Lower lobe of right lung (tissue), 2 donors: ENCODE results near the gene OPN1SW. TPM values are rescaled to one million over a fixed set of nuclear protein-coding genes. Genes with fewer than 3 reads are reported as not detected.

Experiments
- ATAC-seq, 2 donors: fragments of 200-7000 bp; cut with Tn5 transposase; one replicate each; pipeline ENCODE4 v1.9.1; 2020 to 2022; ENCODE audit warnings: mild to moderate bottlenecking in 2 of 2, moderate library complexity in 2 of 2
- DNase-seq: peaks from one replicate; pipeline ENCODE4 v3.0.0-alpha.2; 2020
- H3K27ac ChIP-seq: fragments of 200-600 bp; one replicate; pipeline ENCODE4 v1.8.0; 2022
- H3K27me3 ChIP-seq: fragments of 200-600 bp; one replicate; pipeline ENCODE4 v1.8.0; 2022; ENCODE audit warnings: low read depth
- H3K36me3 ChIP-seq: fragments of 200-600 bp; one replicate; pipeline ENCODE4 v1.8.0; 2022; ENCODE audit warnings: mild to moderate bottlenecking
- H3K4me1 ChIP-seq: fragments of 200-600 bp; one replicate; pipeline ENCODE4 v1.8.0; 2022
- H3K4me3 ChIP-seq: fragments of 200-600 bp; one replicate; pipeline ENCODE4 v1.8.0; 2022; ENCODE audit warnings: mild to moderate bottlenecking
- H3K9me3 ChIP-seq: fragments of 200-600 bp; one replicate; pipeline ENCODE4 v1.8.0; 2022
- CTCF ChIP-seq: fragments of 200-600 bp; IDR thresholded peaks from one replicate; pipeline ENCODE4 v1.8.0; 2022; ENCODE audit warnings: antibody characterized with exemption, mild to moderate bottlenecking
- intact Hi-C: fragments of 100-400 bp; cut with DNase I; formaldehyde crosslinking; loops from one replicate; pipeline ENCODE4 v1.11.0; 2022
- long read RNA-seq: library from polyadenylated mRNA; unstranded; transcript quantifications from one replicate; pipeline ENCODE4 v2.0.0, GENCODE V29; 2021
- total RNA-seq: library from RNA; stranded (reverse); fragmentation: NEBNext Ultra II Directional; extraction: Animal tissue kit (Norgen Biotek cat#: 25700); gene quantifications from one replicate; pipeline ENCODE4 v1.2.1, GENCODE V29; 2021
- donor health status: DM: no; HTN: yes; CAD: no; lungs with severe emphysema.

OPN1SW gene
- not detected for total RNA-seq
- long read RNA-seq, partial matches to known transcripts, result 0 of 2 reads
- long read RNA-seq, other reads (novel, unspliced or antisense), result 2 of 2 reads

DNA sequence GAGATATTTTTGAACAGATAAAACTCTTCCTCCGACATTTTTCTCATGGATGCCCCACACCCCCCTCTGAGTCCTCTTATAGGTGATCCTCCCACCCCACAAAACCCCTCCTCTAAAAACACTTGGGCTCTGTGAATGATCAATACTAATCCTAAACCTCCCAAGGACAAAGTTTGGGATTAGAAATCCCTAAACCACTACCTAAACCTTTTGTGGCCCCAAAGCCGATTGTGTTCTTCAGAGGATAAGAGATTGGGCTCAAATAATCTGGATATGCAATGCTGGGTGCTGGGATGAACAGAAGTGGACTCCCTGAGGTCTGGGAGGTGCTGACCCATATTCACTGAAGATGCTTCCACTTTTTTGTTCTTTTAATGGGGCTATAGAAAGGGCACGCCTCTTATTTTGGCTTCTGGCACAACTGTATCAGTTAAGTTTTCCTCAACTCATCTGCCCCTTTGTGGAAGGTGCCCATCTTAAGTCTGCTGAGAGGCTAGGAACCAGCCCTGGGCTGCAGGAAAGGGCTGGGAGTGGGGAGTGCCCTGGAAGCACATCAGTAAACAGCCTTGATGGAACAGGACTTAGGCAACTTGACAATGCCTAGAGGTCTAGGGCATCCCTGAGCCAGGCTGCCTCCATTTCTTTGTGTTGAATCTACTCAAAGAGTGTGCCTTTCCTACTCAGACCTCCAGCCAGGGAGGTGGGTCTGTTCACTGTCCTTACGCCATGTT, at the start of gene OPN1SW:
TSS of gene OPN1SW (minus strand) at position 51 of the 731 bp plus-strand sequence. CDS start at position 38, 13 bp downstream.
- no peak for ATAC-seq
- TF ChIP-seq CTCF, result no peak
- intact Hi-C loops, result no loop called here

DNA sequence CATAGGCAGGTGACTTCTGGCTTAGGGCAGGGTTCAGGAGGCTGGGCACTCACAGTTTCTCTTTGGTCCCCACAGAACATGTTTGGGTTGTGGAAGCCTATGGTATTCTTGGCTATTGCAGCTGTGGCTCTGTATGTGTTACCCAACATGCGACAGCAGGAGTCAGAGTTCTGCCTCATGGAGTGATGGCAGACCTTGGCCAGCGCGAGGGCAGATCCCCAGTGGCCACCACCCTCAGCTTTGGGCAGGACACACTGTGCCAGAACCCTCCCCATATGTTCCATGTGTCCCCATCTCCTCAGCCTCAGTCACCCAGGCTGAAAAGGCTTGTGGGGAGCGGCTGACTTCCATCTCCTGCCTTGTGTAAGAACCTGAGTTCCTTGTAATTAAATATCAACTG, 46.1 kb upstream of the OPN1SW start:
- Histone ChIP-seq H3K4me1 (no peaks in the 10 kb centered on the region), H3K9me3 (no peaks in the 10 kb centered on the region), H3K27me3 (peaks cover under 1% of the 10 kb centered on the region), H3K36me3 (no peaks in the 10 kb centered on the region), H3K27ac (no peak overlapping the region), H3K4me3 (no peak overlapping the region)
- DNase-seq (no peak), ATAC-seq (no peak)
- intact Hi-C loops, result no loop called here
- no peak for TF ChIP-seq CTCF

More for the DNA sequence above, at the start of gene OPN1SW:
- no peak within 1 kb of the TSS for H3K4me3 ChIP-seq
- no peaks in the 10 kb centered on the region for H3K9me3 ChIP-seq
- H3K27ac ChIP-seq, result no peak within 1 kb of the TSS
- H3K36me3 ChIP-seq, result peaks cover 30% of the 10 kb centered on the region
- H3K27me3 ChIP-seq, result no peaks in the 10 kb centered on the region
- no peaks in the 10 kb centered on the region for H3K4me1 ChIP-seq
- no peak for DNase-seq

DNA sequence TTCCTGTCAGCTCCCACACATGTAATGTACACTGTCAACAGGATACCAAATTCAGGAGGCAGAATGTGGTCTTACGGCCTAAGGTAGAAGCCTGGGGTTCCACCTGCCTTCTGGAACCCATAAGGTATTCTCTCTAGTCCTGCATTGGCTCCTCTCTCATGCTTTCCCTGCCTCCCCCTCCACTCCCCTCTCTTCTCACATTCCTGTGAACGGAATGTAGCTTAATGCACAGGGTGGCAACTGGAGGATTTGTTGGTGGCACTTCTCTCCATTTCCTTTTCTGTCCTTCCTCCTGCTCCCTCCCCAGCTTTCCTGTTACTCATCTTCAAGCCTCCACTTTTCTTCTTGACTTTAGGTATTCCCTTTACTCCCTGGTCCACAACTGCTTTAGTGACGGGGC, 43.1 kb upstream of the OPN1SW start:
- H3K9me3 ChIP-seq, result no peaks in the 10 kb centered on the region
- DNase-seq (no peak), ATAC-seq (no peak)
- H3K27ac ChIP-seq, result no peak overlapping the region
- H3K36me3 ChIP-seq, result no peaks in the 10 kb centered on the region
- no peaks in the 10 kb centered on the region for H3K4me1 ChIP-seq
- intact Hi-C loops, result no loop called here
- H3K4me3 ChIP-seq, result no peak overlapping the region
- no peaks in the 10 kb centered on the region for H3K27me3 ChIP-seq
- no peak for TF ChIP-seq CTCF

- H3K27ac ChIP-seq, result no peak overlapping the region
- H3K4me1 ChIP-seq, result peaks cover 5% of the 10 kb centered on the region
- no peaks in the 10 kb centered on the region for H3K36me3 ChIP-seq
- intact Hi-C loops, result no loop called here
- no peak overlapping the region for H3K4me3 ChIP-seq
- DNase-seq, result no peak
- no peaks in the 10 kb centered on the region for H3K9me3 ChIP-seq
- no peaks in the 10 kb centered on the region for H3K27me3 ChIP-seq
- no peak for ATAC-seq
- TF ChIP-seq CTCF, result no peak
These were observed 39.8 kb upstream of the OPN1SW start for GRCh38 chr7:128815289-128815942.

GRCh38 chr7:128814499-128814898, 38.9 kb upstream of the OPN1SW start:
- Histone ChIP-seq H3K36me3 (no peaks in the 10 kb centered on the region), H3K4me1 (peaks cover 5% of the 10 kb centered on the region), H3K27me3 (no peaks in the 10 kb centered on the region), H3K9me3 (no peaks in the 10 kb centered on the region), H3K27ac (no peak overlapping the region), H3K4me3 (no peak overlapping the region)
- ATAC-seq (no peak), DNase-seq (no peak)
- TF ChIP-seq CTCF, result no peak
- intact Hi-C loops, result no loop called here
